NCI-H2081 (cell line): Measurements from ENCODE around the gene MEPCE.
A peak's percentile ranks its signal among the peaks of the same experiment; 100 is the strongest.

Source experiments
- DNase-seq, 2 experiments: peaks; one replicate each; lab custom pipeline; 2025; lab: John Stamatoyannopoulos, UW

MEPCE gene

DNA sequence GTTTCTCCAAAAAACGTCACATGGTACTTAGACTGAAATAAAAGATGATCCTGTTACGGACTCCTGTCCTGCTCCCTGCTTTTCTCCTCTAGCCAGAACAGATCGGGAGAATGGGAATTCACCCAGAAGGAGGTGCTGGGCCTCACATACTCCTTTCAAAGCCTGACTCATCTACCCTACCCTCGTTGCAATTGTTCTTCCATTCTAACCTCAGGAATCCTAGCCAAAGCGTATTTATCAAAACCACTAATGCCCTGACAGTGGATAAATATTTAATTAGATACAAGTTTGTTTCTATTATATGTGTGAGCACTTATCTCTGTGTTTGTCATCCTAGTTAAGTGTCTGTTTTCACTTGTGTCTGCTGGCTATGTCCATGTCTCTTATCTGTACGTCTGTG is 22.9 kb upstream of the MEPCE start:
- no peak for DNase-seq

DNA sequence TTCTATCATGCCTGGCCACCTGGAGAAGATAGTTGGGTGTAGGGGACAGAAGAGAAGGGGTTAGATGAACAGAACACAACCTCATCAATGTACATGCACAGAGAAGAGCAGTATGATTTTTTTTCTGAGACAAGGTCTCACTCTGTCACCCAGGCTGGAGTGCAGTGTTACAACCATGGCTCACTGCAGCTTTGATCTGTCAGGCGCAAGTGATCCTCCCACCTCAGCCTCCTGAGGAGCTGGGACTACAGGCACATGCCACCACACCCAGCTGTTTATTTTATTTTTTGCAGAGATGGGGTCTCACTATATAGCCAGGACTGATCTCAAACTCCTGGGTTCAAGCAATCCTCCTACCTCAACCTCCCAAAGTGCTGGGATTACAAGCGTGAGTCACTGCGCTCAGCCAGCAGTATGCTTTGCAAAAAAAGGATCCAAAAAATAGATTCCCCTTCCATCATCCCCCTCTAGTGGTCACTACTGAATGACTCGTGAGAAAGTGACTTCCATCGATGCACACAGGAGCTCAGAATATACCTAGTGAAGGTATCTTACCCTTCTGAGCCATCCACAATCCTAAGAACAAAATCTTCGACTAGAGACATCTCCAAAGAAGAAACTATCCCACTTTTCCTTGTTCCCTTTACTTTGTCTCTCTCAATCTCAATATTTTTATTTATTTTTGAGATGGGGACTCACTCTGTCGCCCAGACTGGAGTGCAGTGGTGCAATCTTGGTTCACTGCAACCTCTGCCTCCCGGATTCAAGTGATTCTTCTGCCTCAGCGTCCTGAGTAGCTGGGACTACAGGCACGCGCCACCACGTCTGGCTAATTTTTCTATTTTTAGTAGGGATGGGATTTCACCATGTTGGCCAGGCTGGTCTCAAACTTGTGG is 22.1 kb upstream of the MEPCE start:
- DNase-seq = peak; percentile 61 to 71

DNA sequence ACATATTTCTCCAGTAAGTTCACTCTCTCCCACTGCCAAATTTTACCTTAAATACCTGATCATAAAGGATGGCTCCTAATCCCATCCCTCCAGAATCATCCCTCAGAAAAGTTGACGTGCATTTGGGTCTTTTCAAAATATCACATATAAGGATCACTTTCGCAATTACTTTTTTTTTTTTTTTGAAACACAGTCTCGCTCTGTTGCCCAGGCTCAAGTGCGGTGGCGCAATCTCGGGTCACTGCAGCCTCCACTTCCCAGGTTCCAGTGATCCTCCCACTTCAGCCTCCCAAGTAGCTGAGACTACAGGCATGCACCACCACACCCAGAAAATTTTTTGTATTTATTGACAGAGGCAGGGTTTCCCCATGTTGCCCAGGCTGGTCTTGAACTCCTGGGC is 18.5 kb upstream of the MEPCE start:
- DNase-seq = no peak

DNA sequence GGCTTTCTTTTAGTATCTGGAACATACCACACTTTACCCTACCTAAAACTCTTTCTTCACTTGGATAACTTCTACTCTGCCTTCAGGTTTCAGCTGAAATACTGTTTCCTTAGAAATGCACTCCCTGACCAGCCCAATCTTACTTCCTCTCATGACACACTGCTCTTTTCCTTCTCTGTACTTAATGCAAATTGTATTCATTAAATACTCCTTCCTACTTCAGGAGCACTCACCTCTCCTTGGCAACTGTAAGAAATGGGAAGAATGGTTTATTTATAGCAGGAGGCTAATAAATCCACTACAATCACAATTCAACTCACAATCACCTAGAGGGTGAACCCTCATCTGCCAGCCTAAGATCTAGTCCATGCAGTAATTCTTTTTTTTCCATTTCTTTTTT is 16.3 kb upstream of the MEPCE start:
- no peak for DNase-seq

DNA sequence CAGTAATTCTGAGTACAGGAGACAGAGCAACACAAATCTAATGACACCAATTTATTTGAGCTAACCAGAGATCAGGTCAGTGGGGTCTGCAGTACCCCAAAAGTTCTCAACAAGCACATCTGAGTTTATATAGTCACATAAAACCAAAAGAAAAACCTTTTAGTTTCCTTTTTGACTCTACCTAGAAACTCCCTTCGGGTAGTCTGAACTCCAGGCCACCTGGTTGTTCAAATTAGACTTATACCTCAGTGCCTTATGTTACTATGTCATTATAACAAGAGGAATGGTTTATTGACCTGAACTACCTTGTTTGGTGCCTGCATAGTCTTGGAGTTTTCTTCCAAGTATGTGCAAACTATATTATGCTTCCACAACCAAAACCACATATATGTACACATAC is 15.7 kb upstream of the MEPCE start:
- no peak for DNase-seq

DNA sequence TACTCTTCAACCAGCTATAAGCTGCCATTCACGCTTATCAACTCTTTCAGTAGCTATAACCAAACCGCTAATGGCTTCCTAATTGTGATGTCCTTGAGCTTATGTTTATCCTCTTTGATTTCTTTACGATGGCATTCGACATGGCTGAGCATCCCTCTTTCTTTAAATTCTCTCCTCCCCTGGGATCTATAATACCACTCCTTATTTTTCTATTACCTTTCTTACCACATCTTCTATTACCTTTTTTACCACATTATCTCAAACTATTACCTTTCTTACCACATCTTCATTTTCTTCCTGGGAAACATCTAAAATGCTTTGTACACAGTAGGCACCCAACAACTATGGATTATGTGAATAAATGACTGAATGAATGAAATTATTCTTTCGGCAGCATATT is 14.2 kb upstream of the MEPCE start:
- DNase-seq = no peak

DNA sequence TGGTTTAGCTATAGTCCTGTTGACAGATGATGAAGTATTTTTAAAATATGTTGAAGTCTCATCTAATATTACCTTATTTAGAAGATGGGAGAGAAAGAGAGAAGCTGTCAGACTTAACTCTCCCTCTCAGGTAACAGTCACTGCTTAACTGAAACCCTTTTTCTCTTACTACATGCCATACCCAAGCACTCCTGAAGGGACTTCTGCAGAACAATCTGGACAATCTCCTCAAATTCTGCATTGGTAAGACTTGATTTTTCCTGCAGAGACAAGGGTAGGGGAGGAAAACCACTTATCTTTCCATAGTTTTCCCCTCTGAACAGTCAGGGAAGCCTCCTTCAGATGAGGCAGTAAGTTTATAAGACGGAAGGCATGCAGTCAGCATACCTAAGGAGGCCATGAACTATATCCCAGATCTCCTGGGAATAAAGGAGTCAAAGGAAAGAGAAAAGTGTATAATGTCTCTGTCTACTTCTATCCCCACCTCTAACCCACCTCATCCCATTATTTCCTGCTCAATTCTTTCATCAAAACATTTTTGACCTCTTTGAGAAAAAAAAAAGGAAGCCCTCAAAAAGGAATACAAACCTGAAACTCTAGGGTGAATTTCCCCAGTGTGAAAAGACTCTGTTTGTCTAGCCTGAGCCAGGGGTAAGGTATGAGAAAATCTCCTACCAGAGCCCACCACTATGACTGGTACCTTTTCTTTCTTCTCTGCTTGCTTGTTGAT is 10.5 kb upstream of the MEPCE start:
- no peak for DNase-seq

DNA sequence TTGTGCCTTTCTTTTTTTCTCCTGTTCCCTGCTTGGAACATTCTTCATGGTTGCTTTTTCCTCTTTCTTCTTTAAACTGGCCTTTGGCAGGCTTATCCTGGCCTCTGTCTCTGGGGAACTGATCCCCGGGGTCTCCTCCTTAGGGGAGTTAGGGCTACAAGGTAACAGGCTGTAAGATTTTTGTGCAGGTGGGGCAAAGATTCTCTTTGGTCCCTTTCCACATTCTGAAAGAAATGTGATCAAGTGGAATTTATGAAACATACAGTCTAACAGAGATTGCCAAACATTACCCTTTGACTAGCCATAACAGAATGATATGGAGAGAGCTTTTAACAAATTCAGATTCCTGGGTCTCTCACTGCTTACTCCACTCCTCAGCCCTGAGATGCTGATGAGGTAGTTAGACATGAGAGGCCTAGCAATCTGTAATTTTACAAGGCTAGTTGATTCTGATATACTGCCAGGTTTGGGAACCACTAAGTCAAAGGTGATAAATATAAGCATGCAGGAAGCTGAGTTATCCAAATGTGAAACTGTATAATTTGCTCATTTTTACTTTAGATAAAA is 9.9 kb upstream of the MEPCE start:
- no peak for DNase-seq

DNA sequence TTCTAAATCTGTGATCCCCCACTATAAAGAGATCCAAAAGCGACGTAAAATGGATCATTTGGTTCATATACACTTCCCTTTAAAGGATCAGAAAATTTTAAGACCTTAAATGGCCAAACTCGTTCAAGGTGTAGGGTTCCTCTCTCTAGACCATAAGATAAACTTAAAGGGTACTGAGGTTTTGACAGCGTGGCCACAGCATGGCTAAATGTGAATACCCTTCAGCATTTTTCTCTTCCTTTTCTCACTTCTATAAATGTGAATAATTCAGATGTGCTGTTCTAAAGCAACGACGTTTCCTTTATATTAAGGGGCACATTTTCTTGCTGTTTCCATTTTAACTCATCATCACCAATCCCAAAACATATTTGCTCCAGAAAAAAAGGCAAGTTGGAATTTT is 6.3 kb upstream of the MEPCE start:
- DNase-seq = no peak

DNA sequence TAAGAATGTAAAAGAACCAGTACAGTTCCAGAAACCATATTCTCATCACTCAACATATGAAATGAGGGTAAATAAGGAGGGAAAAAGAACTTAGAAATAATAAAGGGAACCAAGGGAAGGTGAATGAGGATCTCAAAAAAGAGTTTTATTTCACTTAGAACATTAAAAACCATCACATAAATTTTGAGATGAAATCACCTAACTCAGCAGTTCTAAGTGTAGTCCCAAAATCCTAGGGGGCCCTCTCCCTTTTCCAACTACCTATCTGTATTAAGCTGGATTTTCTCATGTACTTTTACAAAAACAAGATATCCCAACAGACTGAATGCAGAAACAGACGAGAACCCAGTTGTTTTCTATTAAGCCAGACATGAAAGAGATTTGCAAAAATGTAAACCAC is 4.3 kb upstream of the MEPCE start:
- no peak for DNase-seq

DNA sequence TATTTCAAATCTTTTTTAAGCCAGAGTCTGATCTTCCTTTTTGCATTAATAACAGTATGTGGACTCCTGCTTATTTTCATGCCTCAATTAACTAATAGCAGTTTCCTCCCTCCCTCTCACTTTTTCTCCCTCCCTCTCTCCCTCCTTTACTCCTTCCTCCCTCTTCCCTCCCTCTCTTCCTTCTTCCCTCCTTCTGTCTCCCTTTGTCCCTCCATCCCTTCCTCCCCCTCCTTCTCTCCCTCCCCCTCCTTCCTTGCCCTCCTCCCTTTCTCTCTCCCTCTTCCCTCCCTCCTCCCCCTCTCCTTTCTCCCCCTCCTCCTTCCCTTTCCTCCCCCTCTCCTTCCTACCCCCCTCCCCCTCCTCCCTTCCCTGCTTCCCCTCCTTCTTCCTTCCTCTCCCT is 3.1 kb upstream of the MEPCE start:
- DNase-seq = no peak

DNA sequence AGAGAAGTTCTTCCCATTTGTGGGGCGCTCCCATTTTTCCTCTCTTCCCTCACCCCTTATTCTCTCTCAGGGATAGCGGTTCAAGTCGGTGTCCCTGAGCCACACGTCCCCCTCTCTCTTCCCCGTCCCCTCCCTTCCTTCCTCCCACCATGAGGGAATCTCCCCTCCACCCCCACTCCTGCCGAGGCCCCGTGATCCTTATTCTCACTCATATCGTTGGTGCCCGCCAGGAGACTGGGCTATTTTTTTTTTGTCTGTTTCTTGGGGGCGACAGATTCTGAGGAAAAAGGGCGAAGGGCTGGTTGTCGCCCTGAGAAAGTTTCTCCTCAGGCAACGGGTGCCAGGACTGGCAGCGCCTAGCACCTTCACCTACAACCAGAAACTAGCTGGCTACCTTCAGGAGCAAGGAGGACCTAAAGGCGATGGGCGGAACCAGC is 1.9 kb upstream of the MEPCE start:
- no peak for DNase-seq

DNA sequence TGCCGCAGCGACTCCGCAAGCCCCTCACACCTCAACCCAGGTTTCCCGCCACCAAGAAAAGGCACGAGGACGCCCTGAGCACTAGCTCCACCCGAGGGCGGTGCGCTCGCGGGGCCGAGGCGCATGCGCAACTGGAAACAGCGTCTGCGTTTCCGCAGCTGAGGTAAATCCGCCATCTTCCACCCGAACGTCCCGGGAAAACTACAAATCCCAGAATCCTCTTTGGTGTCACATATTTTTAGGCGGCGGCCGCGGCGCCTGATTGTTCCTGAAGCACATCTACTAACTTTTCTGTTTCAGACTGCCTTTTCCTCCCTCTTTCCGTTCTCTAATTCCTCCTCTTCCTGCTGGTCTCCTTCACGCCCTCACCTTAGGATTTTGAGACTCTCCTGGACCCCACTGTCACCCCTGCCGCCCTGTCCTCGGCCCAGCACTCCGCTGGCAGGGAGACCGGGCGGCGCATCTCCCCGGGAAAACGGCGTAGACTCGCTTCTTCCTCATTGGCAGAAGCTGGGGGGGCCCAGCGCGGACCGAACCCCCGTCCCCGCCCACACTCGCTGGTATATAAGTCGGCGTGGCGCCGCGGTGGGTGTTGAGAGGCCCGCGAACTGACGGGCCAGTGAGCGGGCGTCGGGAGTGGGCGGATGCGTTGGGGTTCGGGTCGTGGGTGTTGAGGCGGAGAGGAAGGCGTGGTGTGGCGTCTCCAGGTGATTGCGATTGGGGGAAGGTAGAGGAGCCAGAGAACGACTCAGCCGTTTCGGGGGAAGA is 1.2 kb upstream of the MEPCE start, which contains the start of gene ZCWPW1:
ZCWPW1 (minus strand) TSS at position 505 of the 768 bp plus-strand sequence. CDS start 8,054 bp downstream, outside the sequence.
- DNase-seq = peak; percentile 96 to 98

DNA sequence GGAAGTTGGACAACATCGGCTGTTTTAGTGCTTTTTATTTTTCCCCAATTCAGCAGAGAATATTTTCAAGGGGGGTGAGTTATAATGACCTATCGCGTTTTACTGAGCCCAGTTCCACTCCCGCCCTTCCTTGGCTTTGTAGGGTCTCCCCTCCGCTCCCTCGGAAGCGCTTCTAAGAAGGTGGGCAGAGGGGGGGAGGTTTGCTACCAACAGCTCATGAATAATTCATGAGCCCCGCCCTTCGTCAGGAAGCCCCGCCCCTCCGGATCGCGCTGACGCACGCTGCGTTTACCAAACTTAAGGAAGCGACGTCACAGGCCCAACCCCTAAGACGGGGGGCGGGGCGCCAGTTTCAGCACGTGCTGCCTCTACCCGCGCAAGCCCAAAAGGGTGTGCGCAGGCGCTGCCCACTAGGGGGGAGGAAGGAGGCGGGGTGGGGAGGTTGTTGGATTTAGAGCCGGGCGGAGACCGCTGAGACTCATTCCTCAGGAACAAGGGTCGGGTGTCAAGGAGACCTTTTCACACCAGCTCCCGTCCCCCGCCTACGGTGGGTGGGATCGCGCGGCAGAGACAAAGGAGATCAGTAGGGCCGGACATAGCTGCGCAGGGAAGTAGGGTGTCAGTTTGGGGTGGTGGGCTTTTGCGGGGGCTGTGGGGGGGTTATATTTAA is 529 bp upstream of the MEPCE start:
- DNase-seq = peak; percentile 99 to 100

DNA sequence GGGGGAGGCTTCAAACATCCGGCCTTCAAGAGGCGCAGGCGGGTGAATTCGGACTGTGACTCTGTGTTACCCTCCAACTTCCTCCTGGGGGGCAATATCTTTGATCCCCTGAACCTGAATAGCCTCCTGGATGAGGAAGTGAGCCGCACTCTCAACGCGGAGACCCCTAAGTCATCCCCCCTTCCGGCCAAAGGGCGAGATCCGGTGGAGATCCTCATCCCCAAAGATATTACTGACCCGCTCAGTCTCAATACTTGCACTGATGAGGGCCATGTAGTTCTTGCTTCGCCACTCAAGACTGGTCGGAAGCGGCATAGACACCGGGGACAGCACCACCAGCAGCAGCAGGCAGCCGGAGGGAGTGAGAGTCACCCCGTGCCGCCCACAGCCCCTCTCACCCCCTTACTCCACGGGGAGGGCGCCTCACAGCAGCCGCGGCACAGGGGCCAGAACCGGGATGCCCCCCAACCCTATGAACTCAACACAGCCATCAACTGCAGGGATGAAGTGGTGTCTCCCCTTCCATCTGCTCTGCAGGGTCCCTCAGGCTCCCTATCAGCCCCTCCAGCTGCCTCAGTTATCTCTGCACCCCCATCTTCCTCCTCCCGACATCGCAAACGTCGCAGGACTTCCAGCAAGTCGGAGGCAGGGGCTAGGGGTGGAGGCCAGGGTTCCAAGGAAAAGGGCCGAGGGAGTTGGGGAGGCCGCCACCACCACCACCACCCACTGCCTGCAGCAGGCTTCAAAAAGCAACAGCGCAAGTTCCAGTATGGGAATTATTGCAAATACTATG is 1.1 kb downstream of the MEPCE start:
- peak in 1 of 2 experiments; percentile 40 for DNase-seq

DNA sequence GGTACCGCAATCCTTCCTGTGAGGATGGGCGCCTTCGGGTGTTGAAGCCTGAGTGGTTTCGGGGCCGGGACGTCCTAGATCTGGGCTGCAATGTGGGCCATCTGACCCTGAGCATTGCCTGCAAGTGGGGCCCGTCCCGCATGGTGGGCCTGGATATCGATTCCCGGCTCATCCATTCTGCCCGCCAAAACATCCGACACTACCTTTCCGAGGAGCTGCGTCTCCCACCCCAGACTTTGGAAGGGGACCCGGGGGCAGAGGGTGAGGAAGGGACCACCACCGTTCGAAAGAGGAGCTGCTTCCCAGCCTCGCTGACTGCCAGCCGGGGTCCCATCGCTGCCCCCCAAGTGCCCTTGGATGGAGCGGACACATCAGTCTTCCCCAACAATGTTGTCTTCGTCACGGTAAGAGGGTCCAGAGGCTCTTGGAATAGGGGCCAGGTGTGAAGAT is 1.7 kb downstream of the MEPCE start:
- no peak for DNase-seq

DNA sequence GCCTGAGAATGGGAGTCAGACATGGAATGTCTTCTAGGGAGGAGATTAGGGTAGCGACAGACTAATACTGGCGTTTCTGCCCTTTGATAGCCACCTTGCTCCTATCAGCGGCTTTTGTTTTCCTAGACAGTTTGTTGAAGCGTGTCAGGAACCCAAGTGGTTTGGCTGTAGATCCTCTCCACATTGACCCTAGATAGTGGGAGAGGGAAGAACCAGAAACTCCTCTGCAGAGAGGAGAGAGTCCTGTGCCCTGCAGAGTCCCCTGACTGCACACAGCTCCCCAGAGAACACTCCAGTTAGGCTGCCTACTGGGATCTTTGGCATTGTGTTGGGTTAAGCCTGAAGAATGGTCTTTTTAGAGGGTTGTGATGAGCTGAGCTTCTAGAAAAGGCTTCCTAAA is 2.4 kb downstream of the MEPCE start:
- DNase-seq = no peak

DNA sequence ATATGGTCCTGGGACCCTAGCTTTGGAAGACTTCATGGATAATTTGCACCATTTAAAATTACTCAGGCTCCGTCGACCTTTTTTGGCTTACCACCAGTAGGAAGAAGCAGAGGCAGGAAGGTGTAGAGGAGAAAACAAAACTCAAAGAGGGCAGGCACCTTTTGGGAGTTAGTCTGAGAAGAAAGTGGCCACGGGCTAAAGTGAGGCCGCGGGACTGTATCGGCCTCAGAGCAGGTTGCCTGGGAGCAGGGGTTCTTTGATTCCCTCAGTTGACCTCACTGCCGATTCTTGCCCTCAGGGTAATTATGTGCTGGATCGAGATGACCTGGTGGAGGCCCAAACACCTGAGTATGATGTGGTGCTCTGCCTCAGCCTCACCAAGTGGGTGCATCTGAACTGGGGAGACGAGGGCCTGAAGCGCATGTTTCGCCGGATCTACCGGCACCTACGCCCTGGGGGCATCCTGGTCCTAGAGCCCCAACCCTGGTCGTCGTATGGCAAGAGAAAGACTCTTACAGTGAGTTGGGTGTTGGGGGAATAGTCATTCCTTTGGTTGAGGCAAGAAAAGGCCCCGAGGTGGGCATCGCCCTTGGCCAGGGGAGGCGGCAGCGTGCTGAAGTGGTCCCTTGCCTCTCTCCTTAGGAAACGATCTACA is 3.1 kb downstream of the MEPCE start:
- no peak for DNase-seq

DNA sequence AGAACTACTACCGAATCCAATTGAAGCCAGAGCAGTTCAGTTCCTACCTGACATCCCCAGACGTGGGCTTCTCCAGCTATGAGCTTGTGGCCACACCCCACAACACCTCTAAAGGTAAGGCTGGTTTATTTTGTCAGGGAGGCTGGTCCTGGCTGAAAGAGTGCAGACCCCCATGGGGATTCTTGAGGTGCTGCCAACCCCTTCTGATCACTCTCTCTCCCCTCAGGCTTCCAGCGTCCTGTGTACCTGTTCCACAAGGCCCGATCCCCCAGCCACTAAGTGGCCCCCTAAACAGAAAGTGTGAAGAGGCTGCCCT is 3.6 kb downstream of the MEPCE start:
- no peak for DNase-seq

DNA sequence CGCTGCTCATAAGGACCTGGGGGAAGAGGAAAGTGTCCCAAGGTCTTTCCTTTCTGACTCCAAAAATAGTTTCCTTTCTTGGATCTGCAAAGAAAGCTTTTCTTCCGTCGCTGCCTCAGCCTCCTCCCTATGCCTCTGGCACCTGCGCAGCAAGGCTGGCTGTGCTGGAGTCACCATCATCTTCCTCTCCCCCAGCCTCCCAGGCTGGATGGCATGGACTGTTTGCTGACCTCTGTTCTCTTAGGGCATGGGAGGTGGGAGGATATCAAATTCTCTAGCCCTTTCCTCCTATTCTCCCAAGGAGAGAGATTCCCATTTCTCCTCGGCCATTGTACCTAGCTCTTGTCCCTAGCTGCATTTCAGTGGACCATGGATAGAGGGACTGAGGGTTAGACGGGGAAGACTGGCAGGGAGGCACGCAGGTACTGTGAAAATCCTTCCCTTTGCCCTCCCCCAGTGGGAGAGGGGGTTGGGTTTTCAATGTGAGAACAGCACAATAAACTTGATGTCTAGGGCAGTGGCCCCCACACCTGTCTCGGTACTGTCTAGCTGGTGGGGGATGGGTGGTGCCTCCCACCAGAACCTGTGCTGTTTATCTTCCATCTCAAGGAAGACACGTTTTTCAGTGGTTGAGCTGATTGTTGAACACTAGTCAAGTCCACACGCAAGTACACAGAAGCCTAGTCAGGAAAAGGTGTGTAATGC is 4.1 kb downstream of the MEPCE start:
- no peak for DNase-seq
